ENCODE results near the gene SGK1. TPM values are rescaled to one million over a fixed set of nuclear protein-coding genes. Genes with fewer than 3 reads are reported as not detected.

Gene SGK1
- polyA plus RNA-seq, 1 donor (not counting 4 experiments of a cell fraction or from before 2014, with no cell fraction given), result 156 TPM

DNA sequence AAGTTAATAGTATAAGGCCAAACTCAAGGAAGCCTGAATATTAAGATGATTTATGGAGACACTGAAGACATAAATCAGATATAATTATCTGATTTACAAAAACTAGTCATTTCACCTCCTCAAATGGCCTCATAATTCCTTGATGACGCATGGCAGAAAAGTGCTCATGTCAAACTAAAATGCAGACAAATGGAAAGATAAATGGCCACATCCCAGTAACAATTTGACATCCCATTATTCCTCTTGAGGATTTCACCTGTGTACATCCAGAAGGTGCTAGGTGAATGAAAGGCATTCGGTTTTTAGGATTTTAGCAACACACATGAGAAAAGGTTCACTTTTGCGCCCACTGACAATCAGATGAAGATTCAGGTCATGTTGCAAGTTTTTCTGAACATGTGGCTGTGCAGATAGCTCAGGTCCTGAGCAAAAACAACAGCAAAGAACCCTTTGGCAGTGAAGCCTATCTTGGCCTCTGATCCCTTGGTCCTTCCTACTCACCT lies 24.2 kb downstream of the SGK1 start:
- Histone ChIP-seq H3K4me2 (ENCODE audit: control insufficient read depth, extremely low read depth, insufficient read depth, low read depth, low read length) (no peak overlapping the region), H3K4me3 (ENCODE audit: control insufficient read depth in 2 of 3, extremely low read depth in 1 of 3, insufficient read depth in 2 of 3, low read depth in 1 of 3, low read length in 3 of 3) (no peak overlapping the region), H3K36me3 (ENCODE audit: control insufficient read depth in 2 of 2, extremely low read depth in 1 of 2, insufficient read depth in 2 of 2, low read length in 2 of 2) (no peaks in the 10 kb centered on the region), H3K9me1 (ENCODE audit: control insufficient read depth, extremely low read depth, insufficient read depth, low read length) (no peaks in the 10 kb centered on the region), H2AFZ (ENCODE audit: control insufficient read depth, low read length) (no peak overlapping the region), H3K79me2 (ENCODE audit: control insufficient read depth, insufficient read depth, low read length) (no peaks in the 10 kb centered on the region), H3K4me1 (ENCODE audit: control insufficient read depth, extremely low read depth, insufficient read depth, low read length) (peaks cover 17% of the 10 kb centered on the region), H3K9me3 (ENCODE audit: control insufficient read depth, low read depth, low read length) (no peaks in the 10 kb centered on the region), H3K9ac (ENCODE audit: control insufficient read depth, extremely low read depth, insufficient read depth, low read length) (no peak overlapping the region), H3K27me3 (ENCODE audit: control insufficient read depth, extremely low read depth, insufficient read depth, low read length) (no peaks in the 10 kb centered on the region), H4K20me1 (ENCODE audit: control insufficient read depth, extremely low read depth, insufficient read depth, low read length) (no peaks in the 10 kb centered on the region), H3K27ac (ENCODE audit: control insufficient read depth, insufficient read depth, low read length) (no peak overlapping the region)
- no peak for DNase-seq (ENCODE audit: low read depth, low spot score)
- TF ChIP-seq CTCF (optimal IDR thresholded peaks at IDR 0.05 in 1 of 3, IDR thresholded peaks at IDR 0.05 in 1 of 3, conservative IDR thresholded peaks at IDR 0.05 in 1 of 3; ENCODE audit: extremely low read depth in 1 of 3, insufficient read depth in 2 of 3, low read length in 3 of 3) (no peak), EZH2 (IDR thresholded peaks at IDR 0.05; ENCODE audit: low read length) (no peak)
- FAIRE-seq, result no peak
- dilution Hi-C loops (cut with MboI; ENCODE audit: extremely low pct_ligation_motif_present, low sequenced_read_pairs), result no loop called here

- Histone ChIP-seq H3K27ac (ENCODE audit: control insufficient read depth, insufficient read depth, low read length) (no peak overlapping the region), H3K9ac (ENCODE audit: control insufficient read depth, extremely low read depth, insufficient read depth, low read length) (no peak overlapping the region), H3K4me3 (ENCODE audit: control insufficient read depth in 2 of 3, extremely low read depth in 1 of 3, insufficient read depth in 2 of 3, low read depth in 1 of 3, low read length in 3 of 3) (no peak overlapping the region), H3K79me2 (ENCODE audit: control insufficient read depth, insufficient read depth, low read length) (no peaks in the 10 kb centered on the region), H4K20me1 (ENCODE audit: control insufficient read depth, extremely low read depth, insufficient read depth, low read length) (no peaks in the 10 kb centered on the region), H3K36me3 (ENCODE audit: control insufficient read depth in 2 of 2, extremely low read depth in 1 of 2, insufficient read depth in 2 of 2, low read length in 2 of 2) (no peaks in the 10 kb centered on the region), H3K4me1 (ENCODE audit: control insufficient read depth, extremely low read depth, insufficient read depth, low read length) (peaks cover 25% of the 10 kb centered on the region), H3K9me1 (ENCODE audit: control insufficient read depth, extremely low read depth, insufficient read depth, low read length) (no peaks in the 10 kb centered on the region), H2AFZ (ENCODE audit: control insufficient read depth, low read length) (no peak overlapping the region), H3K4me2 (ENCODE audit: control insufficient read depth, extremely low read depth, insufficient read depth, low read depth, low read length) (no peak overlapping the region), H3K27me3 (ENCODE audit: control insufficient read depth, extremely low read depth, insufficient read depth, low read length) (no peaks in the 10 kb centered on the region), H3K9me3 (ENCODE audit: control insufficient read depth, low read depth, low read length) (no peaks in the 10 kb centered on the region)
- FAIRE-seq, result no peak
- dilution Hi-C loops (cut with MboI; ENCODE audit: extremely low pct_ligation_motif_present, low sequenced_read_pairs), result no loop called here
- DNase-seq (ENCODE audit: low read depth, low spot score), result no peak
- TF ChIP-seq EZH2 (IDR thresholded peaks at IDR 0.05; ENCODE audit: low read length), result no peak
- TF ChIP-seq CTCF (optimal IDR thresholded peaks at IDR 0.05 in 1 of 3, IDR thresholded peaks at IDR 0.05 in 1 of 3, conservative IDR thresholded peaks at IDR 0.05 in 1 of 3; ENCODE audit: extremely low read depth in 1 of 3, insufficient read depth in 2 of 3, low read length in 3 of 3), result no peak
These were observed 26.8 kb downstream of the SGK1 start for GRCh38 chr6:134291156-134291555.

Measured in keratinocyte (primary cell).